ENCODE data around the gene FBXL14.
A peak's percentile ranks its signal among the peaks of the same experiment; 100 is the strongest.
"Not testable (repeated sequence)": the region's sequence is repeated elsewhere in the genome, so short reads cannot be mapped to it uniquely, and the experiment has no call there.

FBXL14 gene

DNA sequence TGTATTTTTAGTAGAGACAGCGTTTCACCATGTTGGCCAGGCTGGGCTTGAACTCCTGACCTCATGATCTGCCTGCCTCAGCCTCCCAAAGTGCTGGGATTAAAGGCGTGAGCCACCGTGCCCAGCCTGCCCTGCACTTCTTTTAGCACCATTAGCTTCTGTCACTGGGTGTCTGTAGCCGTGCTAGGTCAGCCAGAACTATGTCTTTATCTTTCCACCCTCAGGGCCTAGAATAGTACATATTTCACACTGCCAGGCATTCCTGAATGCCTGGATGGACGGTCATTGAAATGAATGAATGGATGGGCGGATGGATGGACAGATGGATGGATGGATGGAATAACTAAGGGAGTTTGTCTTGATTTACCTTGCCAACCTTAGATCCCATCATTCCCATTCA lies 33.7 kb downstream of the FBXL14 start:
- no peaks in the 10 kb centered on the region for H3K4me1 ChIP-seq (ENCODE audit: control insufficient read depth, insufficient read depth, low read length)
- TF ChIP-seq ZNF132 (tag by site-specific recombination; IDR thresholded peaks at IDR 0.05; ENCODE audit: borderline replicate concordance) (no peak), ZNF366 (tag by site-specific recombination; conservative IDR thresholded peaks at IDR 0.05) (0 out of 2 replicates have a peak, but pooled peaks have one; percentile 20)
- POLR2A ChIA-PET: no interaction called here
- CTCF ChIA-PET: interaction anchor here (0.9 to 1.4 kb wide), 3 partner anchors 23 to 443 kb away, joined by 3 to 5 read pairs (median 3); no protein-coding TSS in a partner anchor
- no peaks in the 10 kb centered on the region for H3K36me3 ChIP-seq (ENCODE audit: control insufficient read depth in 2 of 2, insufficient read depth in 1 of 2, low read length in 2 of 2)
- H3K4me3 ChIP-seq (ENCODE audit: low read depth, low read length): no peak overlapping the region
- H3K9me3 ChIP-seq (ENCODE audit: control insufficient read depth, insufficient read depth, low read depth, low read length): no peaks in the 10 kb centered on the region
- no peak overlapping the region for H3K27ac ChIP-seq (ENCODE audit: extremely low read depth, low read depth, low read length)

DNA sequence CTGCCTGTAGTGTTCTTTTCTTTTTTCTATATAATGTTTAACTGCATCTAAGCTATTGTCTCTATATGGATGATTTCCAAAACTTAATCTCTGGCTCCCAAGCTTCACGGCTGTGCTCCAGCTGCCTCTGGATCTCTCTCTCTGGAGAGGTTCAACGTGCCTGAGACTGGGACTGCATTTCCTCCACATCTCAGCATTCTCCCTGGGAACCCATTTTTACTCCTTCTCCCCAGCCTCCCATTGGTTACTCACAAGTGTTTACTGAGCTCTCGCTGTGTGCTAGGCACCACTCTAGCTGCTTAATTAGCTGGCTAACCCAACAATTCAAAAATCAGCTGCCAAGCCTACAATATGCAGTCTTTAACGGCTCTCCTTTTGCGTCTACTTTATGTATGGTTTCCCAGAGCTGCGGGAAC lies 34.7 kb downstream of the FBXL14 start:
- ChIA-PET CTCF (interaction anchor here (0.9 to 1.4 kb wide), 3 partner anchors 24 to 442 kb away, joined by 3 to 5 read pairs (median 3); no protein-coding TSS in a partner anchor), POLR2A (no interaction called here)
- Histone ChIP-seq H3K4me3 (ENCODE audit: low read depth, low read length) (no peak overlapping the region), H3K36me3 (ENCODE audit: control insufficient read depth in 2 of 2, insufficient read depth in 1 of 2, low read length in 2 of 2) (no peaks in the 10 kb centered on the region), H3K4me1 (ENCODE audit: control insufficient read depth, insufficient read depth, low read length) (no peaks in the 10 kb centered on the region), H3K9me3 (ENCODE audit: control insufficient read depth, insufficient read depth, low read depth, low read length) (no peaks in the 10 kb centered on the region), H3K27ac (ENCODE audit: extremely low read depth, low read depth, low read length) (no peak overlapping the region)
- TF ChIP-seq ZNF16 (tag by site-specific recombination; IDR thresholded peaks at IDR 0.05; ENCODE audit: low read depth) (no peak), ZSCAN16 (tag by site-specific recombination; IDR thresholded peaks at IDR 0.05) (peak; percentile 65; the same call in 1 of the 2 replicates), ZNF76 (tag by site-specific recombination; IDR thresholded peaks at IDR 0.05; ENCODE audit: borderline replicate concordance, low read depth) (no peak), ZIC2 (tag by site-specific recombination; IDR thresholded peaks at IDR 0.05) (peak; percentile 65)

DNA sequence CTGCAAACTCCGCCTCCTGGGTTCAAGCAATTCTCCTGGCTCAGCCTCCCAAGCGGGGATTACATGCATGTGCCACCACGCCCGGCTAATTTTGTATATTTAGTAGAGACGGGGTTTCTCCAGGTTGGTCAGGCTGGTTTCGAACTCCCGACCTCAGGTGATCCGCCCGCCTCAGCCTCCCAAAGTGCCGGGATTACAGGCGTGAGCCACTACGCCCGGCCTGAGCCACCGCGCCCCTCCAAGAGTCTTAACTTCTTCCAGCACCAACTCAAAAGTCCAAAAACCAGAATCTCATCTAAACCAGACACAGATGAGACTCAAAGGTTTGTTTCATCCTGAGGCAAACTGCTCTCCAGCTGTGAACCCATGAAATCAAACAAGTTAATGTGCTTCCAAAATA lies 36.3 kb downstream of the FBXL14 start:
- CTCF ChIA-PET: interaction anchor here (0.6 kb wide), 1 partner anchor 384 kb away, joined by 4 read pairs; no protein-coding TSS in a partner anchor

DNA sequence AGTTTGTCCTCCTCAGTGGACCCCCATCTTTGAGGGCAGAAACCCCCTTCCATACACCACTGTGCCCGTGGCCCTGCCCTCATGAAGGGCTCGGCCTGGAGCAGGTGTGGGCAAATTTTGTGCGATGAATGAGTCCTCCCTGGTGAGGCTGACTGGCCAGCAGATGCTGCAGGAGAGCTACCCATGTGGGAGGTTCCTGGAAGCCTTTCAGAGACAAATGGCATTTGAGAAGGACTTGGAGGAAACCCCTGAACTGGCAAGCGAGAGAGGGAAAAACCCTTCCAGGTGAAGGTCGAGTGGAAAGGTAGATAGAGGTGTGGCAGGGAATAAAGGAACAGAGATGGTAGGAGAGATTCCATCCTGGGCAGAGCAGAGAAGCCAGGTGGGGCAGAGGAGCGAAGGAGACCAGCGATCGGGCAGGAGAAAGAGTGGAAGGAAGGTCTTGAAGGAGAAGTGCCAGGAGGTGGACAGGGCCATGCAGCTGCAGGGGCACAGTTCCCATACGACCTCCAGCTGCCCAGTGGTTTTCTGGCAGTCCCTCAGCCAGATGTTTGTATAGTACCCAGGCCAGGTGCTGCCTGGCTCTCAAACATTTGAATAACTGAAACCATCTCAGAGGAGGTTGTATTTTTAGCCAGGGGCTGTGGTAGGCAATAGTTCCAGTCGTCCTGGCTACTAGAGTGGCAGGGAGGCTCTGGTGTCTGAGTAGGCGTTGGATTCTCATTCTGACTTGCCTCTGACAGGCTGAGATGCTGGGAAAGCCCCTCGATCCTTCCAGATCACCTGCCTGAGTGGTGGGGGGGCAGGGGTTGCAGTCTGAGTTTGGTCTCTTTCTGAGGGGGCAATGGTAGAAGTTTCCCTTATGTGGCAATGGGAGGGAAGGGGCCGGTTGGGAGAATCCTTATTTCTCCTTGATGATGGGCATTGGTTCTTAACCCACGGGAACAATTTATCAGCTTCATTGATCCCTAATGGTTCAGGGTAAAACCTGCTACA lies 40.1 kb downstream of the FBXL14 start:
- no peaks in the 10 kb centered on the region for H3K36me3 ChIP-seq (ENCODE audit: control insufficient read depth in 2 of 2, insufficient read depth in 1 of 2, low read length in 2 of 2)
- TF ChIP-seq ZBTB1 (tag by site-specific recombination; IDR thresholded peaks at IDR 0.05) (no peak), GLIS1 (tag by site-specific recombination; IDR thresholded peaks at IDR 0.05) (peak; percentile 36; the same call in 1 of the 2 replicates)
- no peak overlapping the region for H3K27ac ChIP-seq (ENCODE audit: extremely low read depth, low read depth, low read length)
- no peaks in the 10 kb centered on the region for H3K4me1 ChIP-seq (ENCODE audit: control insufficient read depth, insufficient read depth, low read length)
- H3K4me3 ChIP-seq (ENCODE audit: low read depth, low read length): no peak overlapping the region
- ChIA-PET CTCF (interaction anchor here (0.7 to 1.0 kb wide), 2 partner anchors 10 to 436 kb away, joined by 3 to 4 read pairs; no protein-coding TSS in a partner anchor), POLR2A (no interaction called here)
- no peaks in the 10 kb centered on the region for H3K9me3 ChIP-seq (ENCODE audit: control insufficient read depth, insufficient read depth, low read depth, low read length)

More for the DNA sequence above, 36.3 kb downstream of the FBXL14 start:
- not testable (repeated sequence) for H3K27ac ChIP-seq (ENCODE audit: extremely low read depth, low read depth, low read length); H3K36me3 ChIP-seq (ENCODE audit: control insufficient read depth in 2 of 2, insufficient read depth in 1 of 2, low read length in 2 of 2); H3K4me1 ChIP-seq (ENCODE audit: control insufficient read depth, insufficient read depth, low read length); H3K9me3 ChIP-seq (ENCODE audit: control insufficient read depth, insufficient read depth, low read depth, low read length); H3K4me3 ChIP-seq (ENCODE audit: low read depth, low read length)
- POLR2A ChIA-PET: interaction anchor here (0.6 kb wide), 1 partner anchor 446 kb away, joined by 3 read pairs; the partner anchor contains the start of gene DCP1B

DNA sequence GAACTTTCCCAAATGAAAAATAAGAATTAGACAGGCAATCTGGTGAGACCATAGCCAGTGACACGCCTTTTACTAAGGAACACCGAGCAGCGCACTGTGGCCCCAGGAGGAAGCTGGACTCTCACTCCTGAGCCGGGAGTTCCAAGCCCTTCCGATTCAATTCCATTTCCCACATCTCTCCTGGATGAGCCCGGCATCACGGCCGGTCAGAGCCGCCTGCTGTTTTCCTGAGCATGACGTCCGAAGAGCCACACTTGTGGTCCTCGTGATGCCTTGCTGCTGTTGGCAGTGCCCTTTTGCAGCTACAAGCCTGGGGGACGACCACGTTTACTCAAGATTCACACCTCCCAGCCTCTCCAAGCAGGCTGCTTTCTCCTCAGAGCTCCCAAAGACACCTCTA lies 40.8 kb downstream of the FBXL14 start:
- ChIA-PET CTCF (interaction anchor here (0.7 to 1.0 kb wide), 2 partner anchors 10 to 435 kb away, joined by 3 to 4 read pairs; no protein-coding TSS in a partner anchor), POLR2A (no interaction called here)
- no peaks in the 10 kb centered on the region for H3K4me1 ChIP-seq (ENCODE audit: control insufficient read depth, insufficient read depth, low read length)
- no peaks in the 10 kb centered on the region for H3K9me3 ChIP-seq (ENCODE audit: control insufficient read depth, insufficient read depth, low read depth, low read length)
- TF ChIP-seq, protein P1, sequence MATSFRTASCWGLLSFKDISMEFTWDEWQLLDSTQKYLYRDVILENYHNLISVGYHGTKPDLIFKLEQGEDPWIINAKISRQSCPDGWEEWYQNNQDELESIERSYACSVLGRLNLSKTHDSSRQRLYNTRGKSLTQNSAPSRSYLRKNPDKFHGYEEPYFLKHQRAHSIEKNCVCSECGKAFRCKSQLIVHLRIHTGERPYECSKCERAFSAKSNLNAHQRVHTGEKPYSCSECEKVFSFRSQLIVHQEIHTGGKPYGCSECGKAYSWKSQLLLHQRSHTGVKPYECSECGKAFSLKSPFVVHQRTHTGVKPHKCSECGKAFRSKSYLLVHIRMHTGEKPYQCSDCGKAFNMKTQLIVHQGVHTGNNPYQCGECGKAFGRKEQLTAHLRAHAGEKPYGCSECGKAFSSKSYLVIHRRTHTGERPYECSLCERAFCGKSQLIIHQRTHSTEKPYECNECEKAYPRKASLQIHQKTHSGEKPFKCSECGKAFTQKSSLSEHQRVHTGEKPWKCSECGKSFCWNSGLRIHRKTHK (tag by site-specific recombination; IDR thresholded peaks at IDR 0.05): no peak
- TF ChIP-seq ZNF473 (tag by site-specific recombination; IDR thresholded peaks at IDR 0.05): no peak
- no peak overlapping the region for H3K27ac ChIP-seq (ENCODE audit: extremely low read depth, low read depth, low read length)
- no peaks in the 10 kb centered on the region for H3K36me3 ChIP-seq (ENCODE audit: control insufficient read depth in 2 of 2, insufficient read depth in 1 of 2, low read length in 2 of 2)
- H3K4me3 ChIP-seq (ENCODE audit: low read depth, low read length): no peak overlapping the region
